Retinal pigment epithelial cell (primary cell): Measurements from ENCODE around the gene PPARG.

Experiments used
- DNase-seq: peaks from one replicate; pipeline ENCODE4 v3.0.0-alpha.2; 2010; ENCODE audit warnings: low read depth
- H3K4me3 ChIP-seq: 2 replicates; pipeline ENCODE4 v1.5.1; 2011; ENCODE audit warnings: mild to moderate bottlenecking, low read length, control low read depth, moderate library complexity
- CTCF ChIP-seq: conservative IDR thresholded peaks from 2 replicates; pipeline ENCODE4 v1.5.1; 2011; ENCODE audit warnings: low read depth, low read length, control low read depth, inconsistent platforms

The PPARG gene

GRCh38 chr3:12309716-12310115 is 20.8 kb downstream of the PPARG start:
- no peak for DNase-seq
- TF ChIP-seq CTCF = no peak
- no peak overlapping the region for H3K4me3 ChIP-seq

- DNase-seq = no peak
- no peak overlapping the region for H3K4me3 ChIP-seq
- TF ChIP-seq CTCF = no peak
Observed at GRCh38 chr3:12312010-12312409, 23.1 kb downstream of the PPARG start.

- TF ChIP-seq CTCF = no peak
- DNase-seq = no peak
- H3K4me3 ChIP-seq = no peak overlapping the region
Observed at GRCh38 chr3:12313519-12313918, 24.6 kb downstream of the PPARG start.

- no peak for DNase-seq
- no peak overlapping the region for H3K4me3 ChIP-seq
- TF ChIP-seq CTCF = no peak
Observed at GRCh38 chr3:12316253-12316652, 27.4 kb downstream of the PPARG start.

- TF ChIP-seq CTCF = no peak
- H3K4me3 ChIP-seq = no peak overlapping the region
- no peak for DNase-seq
Observed at GRCh38 chr3:12316729-12317351, 28.0 kb downstream of the PPARG start.

- H3K4me3 ChIP-seq = no peak overlapping the region
- no peak for DNase-seq
- no peak for TF ChIP-seq CTCF
Observed at GRCh38 chr3:12317914-12318313, 29.0 kb downstream of the PPARG start.

- no peak for DNase-seq
- peak overlapping the region; percentile 10 for H3K4me3 ChIP-seq
- no peak for TF ChIP-seq CTCF
Observed at GRCh38 chr3:12318758-12319621, 30.1 kb downstream of the PPARG start.
